HS-5 (cell line): ENCODE results near the gene HOXD10.

Source experiments
- DNase-seq: peaks from one replicate; pipeline ENCODE4 v3.0.0-alpha.2; 2012; ENCODE audit warnings: low read depth

The HOXD10 gene

DNA sequence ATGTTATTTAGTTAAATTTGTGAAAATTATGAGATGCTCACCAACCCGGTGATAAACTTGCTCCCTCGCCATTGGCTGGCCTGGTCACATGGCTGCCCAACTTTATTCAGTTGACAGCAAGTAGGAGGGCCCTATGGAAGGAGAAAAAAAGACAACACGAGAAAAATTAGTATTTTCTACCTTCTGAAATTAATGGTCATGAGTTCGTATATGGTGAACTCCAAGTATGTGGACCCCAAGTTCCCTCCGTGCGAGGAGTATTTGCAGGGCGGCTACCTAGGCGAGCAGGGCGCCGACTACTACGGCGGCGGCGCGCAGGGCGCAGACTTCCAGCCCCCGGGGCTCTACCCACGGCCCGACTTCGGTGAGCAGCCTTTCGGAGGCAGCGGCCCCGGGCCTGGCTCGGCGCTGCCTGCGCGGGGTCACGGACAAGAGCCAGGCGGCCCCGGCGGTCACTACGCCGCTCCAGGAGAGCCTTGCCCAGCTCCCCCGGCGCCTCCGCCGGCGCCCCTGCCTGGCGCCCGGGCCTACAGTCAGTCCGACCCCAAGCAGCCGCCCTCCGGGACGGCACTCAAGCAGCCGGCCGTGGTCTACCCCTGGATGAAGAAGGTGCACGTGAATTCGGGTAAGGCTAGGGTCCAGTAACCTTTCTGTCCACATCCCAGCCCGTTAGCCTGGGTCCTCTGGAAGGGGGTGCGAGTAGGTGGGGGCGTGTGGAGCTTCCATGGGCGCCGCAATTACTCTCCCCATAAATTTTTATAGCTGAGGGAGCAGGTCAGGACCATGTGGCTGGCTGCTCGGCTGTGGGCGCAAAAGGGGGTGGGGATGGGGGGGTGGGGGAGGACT, 35.1 kb downstream of the HOXD10 start, which contains the start of gene HOXD4:
TSS of gene HOXD4 (plus strand) at position 109 of the 846 bp plus-strand sequence. CDS start at position 193, 84 bp downstream.
- no peak for DNase-seq

DNA sequence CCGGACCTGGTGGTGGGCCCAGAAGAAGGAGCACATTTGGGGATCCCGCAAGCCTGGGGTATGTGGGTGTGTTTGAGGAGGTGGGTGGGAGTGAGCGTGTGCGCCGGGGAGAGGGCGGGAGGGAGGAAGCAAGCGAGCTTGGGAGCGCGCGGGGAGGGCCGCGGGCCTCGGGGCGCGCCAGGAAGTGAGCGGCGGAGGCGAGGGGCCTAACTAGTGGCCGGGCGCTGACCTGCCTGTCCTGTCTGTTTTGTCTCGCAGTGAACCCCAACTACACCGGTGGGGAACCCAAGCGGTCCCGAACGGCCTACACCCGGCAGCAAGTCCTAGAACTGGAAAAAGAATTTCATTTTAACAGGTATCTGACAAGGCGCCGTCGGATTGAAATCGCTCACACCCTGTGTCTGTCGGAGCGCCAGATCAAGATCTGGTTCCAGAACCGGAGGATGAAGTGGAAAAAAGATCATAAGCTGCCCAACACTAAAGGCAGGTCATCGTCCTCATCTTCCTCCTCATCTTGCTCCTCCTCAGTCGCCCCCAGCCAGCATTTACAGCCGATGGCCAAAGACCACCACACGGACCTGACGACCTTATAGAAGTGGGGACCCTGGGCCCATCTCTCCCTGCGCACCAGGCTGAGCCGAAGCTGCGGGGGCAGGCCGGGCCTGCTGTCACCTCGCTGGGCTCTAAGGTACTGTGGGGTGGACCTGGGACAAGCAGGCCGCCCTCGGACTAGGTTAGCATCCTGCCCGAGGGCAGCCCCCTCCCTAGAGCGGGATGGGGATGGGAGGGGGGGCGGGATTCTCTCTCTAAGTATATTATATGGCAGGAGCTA, 36.0 kb downstream of the HOXD10 start:
- no peak for DNase-seq

DNA sequence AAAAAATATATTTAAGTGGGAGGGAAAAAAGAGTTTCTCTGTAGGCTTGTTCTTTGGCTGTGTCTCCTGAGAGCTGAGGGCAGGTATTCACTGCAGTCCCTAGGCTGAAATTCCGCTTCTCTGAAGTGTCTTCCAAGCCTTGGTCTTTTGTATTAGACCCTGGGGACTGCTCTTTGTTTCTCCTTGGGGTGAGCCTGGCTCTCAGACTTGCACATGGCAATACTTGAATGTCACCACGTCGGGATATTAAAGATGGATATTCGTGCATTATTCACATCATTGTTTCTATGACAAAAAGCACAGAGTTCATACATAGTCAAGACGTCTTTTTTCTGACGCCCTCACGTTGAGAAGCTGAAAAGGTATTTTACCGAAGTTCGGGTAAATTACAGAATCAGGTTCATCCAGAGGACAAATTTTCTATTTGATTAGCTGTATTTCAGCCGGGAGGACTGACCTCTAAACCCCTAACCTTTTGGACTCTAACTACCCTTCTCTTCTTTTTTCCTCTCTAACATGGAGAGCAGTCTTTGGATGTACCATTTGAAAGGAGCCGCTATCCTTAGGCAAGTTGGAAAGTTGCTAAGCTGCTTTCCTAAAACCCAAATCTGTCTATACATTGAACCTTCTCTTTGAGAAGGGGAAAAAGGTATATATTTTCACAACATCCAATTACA, 38.1 kb downstream of the HOXD10 start:
- no peak for DNase-seq

DNA sequence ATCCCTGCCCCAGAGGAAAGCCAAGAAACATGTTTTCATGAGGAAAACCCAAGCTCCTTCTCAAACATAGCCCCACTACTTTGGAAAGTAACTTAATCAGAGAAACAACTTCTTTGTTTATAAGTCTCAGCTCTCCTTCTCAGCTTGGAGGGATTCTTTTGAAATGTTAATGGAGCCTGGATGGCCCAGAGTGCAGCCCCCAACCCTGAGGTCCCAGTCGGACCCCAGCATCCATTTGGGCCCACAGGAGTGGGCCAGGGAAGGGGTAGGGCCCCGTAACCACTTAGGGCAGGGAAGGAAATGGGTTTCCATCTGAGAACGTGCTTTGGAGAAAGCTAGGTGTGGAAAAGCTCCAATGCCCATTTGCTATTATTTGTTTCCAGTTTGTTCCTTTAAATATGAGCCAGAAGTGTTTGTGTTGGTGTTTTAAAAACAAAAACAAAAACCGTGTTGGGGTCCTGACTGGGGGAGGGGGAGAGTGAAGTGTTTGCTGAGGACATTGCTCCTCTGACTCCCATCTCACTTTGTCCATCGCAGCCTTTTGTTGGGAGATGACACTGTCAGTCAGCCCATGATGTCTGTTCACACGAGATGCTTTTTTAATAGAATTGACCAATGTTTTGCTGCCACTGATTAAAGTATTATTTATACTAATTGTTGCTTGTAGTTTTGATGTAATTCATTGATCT, 38.9 kb downstream of the HOXD10 start:
- no peak for DNase-seq

DNA sequence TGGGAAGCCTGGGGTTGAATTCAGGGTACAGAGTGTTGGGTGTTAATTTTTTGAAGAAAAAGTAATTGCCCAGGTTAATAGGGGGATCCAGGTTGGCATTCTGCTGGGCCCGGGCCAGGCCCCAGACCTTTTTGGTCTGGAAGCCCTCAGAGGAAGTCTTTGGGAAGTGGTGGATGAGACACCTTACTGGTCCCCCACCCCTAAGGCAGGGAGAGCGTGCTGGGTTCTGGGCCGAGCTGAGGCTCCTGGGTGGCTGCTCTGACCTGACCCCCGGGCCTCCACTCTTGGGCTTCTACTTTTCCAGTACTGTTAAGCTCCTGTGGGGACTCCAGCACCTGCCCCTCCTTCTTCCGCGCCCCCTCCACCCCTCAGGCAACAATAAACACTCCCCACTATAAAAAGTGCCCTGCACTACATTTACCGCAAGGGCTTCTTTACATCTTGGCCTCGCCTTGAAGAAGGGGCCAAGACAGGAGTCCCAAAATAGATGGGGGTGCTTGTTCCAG, 39.8 kb downstream of the HOXD10 start:
- DNase-seq = no peak

DNA sequence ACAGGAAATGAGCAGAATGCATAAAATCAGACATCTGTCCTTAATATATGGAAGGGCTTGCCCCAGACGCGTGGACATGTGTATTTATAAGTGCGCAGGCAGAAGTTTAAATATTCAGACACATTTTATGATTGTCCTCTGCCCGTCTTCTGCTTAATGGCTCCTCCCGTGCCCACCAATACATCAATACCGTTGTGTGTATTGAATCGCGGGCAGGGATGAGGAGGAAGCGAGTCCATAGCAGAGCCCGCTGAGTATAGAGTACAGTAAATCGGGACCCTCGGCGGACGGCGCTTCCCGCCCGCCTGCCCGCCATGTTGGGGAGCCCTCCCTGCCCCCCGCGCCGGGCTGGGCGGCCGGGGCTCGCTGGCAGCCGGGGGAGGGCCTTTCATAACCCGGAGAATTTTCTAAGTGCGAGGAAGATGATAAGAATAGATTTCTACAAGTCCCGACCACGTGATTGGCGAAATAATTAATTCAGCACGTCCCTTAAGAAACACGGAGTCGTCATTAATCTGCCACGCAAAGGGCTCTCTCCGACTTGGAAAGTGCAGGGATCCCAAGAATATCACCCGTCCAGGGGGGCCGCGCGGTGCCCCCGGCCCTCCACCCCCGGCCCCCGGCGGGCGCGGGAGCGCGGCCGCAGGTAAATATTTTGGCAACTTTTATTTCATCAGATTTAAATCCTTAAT, 40.4 kb downstream of the HOXD10 start, which contains the start of gene HOXD3:
TSS of gene HOXD3 (plus strand) at position 501 of the 692 bp plus-strand sequence. CDS start 11,808 bp downstream, outside the sequence.
- DNase-seq = no peak

DNA sequence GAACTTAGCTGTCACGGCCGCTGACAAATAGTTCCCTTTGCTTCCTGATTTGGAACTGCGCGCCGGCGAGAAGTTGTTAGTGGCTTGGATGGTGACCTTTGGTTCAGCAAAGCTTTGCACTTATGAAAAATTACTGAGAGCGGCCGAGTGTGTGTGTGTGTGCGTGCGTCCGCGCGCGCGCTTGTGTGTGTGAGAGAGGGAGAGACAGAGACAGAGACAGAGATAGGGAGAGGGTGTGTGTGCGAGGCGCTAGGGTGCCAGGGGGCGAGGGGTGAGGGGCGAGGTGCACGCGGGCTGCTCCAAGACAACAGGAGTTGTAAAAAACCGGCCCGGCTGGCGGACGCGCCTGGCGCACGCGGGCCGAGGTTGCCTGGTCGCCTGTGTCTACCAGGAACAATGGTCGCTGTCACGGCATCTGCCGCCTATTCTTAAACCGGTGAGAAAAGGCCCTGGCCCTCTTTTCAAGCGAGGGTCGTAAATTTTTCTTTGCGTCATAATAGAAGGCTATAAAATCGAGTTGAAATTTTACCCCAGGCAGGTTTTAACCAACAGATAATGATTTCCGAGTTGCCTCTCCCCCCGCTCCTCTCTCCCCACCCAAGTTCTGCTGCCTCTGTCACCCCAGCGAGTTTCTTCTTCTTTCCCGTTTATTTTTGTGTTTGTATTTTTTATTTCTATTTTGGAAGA, 41.1 kb downstream of the HOXD10 start:
- no peak for DNase-seq

DNA sequence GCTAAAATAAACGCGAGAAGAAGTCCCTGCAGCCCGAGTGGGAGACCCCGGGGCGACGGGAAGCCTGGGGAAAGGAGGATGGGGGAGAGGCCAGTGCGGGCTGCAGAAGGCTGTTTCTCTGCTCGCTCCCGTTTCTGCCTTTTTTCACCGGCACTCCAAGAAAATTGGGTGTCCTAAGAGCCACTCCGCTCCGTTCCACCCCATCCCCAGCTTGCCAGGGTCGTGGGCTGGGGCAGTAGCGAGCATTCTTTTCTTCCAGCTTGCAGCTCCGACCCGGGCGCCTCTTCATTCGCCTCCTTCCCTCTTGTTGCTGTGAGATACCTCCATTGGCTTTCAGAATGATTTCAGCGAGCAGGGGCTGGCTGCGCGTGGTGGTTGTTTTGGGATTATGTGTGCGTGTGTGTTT, 41.6 kb downstream of the HOXD10 start:
- DNase-seq = no peak

DNA sequence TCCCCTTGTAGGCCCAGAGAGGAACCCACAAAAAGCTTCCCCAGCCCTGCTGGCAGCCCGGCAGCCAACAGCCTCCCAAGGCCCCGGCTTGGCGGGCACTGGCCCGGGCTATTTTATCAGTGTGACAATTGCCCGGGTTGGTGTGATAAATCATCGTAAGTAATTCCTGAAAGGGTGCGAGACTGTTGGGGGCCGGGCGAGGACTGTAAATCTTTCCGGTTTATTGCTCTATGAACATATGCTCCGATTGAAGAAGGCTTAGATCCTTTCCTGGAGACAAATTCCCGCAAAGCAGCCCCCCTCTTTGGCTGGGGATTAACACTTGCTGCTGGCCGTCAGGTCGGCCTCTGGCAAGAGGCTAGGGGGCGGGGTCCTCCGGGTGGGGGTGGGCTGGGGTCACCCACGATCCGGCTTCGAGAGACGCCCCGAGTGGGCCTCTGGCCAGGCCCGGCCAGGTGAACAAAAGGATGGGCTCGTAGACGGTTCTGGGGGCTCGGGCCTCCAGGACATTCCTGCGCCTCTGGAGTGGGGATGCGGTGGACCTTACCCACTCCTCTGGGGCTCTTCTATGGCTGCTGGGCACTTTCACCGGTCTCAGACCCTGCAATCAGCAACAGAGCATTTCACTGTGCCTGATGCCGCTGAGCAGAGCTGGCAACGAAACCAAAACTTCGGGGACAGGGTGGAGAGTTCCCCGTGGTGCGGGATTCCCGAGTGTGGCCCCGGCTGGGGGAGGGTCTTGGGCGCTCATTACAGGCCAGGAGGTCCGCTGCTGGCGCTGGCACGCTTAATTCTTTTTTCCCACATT, 42.5 kb downstream of the HOXD10 start:
- DNase-seq = no peak

DNA sequence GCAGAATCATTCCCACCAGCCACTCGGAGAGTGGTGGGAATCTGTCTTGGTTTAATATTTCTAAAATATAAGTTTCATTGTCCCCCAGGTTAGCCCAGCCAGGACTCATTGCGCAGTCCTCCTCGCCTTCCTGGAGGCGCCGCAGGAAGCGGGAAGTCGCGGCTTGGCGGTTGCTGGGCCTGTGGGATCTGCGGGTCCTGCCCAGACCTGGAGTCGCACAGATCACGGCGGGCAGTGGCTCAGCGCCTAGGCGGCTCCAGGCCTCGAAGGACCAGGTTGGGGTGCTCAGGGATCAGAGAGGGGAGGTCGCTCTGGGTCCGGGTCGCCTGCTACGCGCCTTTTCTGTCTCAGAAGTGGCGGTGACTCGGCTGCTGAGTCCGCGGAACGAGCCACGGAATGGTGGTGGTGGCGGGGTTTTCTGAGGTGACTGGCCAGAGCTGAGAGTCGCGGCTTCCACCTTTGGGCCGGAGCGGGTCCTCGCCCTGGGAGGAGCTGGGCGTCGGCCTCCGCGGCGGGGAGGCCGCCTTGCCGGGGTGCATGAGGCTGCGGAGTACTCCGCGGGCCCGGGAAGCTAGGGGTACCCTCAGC, 43.2 kb downstream of the HOXD10 start:
- DNase-seq = no peak

DNA sequence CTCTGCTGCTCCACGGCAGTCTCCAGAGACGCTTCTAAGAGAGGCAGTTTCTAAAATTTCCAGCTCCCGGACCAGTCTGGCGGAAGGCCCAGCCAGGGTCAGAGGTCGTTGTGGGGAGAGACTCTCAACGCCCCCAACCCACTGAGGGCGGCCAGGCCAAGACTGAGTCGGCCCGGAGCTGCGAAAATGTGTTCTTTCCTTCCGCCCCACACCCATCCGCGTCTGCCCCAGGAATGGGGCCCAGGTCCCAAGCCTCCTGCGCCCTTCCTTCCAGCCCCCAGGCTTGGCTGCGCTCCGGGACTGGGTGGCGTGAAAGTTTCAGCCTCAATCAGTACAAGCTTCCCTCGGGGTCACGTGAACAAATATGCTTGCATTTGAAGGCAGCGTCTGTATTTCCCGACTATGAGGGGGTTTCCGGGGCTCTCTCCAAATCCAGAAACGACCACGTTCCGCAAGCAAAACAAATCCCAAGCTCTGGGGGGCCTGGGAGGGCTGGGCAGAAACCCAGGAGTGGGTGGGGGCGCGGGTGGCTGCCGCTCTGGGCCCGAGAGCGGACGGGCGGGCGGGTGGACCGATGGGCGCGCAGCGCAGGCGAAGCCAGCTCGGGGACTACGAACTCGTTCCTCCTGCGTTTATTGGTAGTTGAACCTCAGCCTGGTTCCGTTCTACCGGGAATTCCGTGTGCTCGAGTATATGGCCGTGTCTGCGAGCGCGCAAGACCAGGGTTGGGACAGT, 43.8 kb downstream of the HOXD10 start:
- no peak for DNase-seq

DNA sequence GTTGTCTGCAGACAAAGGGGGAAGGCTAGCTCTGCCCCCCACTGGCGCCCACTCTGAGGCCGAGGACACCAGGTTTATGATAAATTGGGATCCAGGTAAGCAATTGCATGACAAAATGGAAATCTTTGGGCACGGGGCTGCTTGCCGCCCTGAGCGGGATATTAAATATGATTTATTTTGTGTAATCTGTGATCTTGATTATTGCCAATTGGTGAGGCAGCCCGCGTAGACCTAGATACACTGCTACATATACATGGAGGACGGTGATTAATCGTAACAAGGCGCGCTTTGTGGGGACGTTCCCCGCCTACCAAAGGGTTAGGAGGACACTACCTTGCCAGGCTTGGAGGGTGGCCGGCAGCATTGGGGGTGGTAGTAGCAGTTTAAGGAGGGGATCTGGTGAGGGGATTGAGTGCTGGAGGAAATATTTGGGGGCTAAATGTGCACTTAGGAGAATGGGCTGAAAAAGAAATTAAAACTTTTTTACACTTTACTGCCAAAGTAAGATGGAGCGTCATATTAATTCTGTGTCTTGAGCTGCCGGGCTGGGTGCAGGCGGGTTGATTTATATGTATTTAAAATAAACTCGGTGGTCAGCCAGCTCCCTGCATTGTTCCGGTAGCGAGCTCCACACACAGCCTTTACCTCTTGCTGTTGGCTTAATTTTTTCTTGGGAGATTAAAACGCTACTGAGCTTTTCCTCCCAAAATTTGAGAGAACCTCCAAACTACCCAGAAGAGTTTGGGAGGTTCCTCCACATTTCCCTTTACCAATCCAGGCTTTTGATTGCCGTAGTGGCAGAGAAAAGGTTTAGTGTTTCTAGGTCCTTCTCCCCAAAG, 44.6 kb downstream of the HOXD10 start:
- no peak for DNase-seq

DNA sequence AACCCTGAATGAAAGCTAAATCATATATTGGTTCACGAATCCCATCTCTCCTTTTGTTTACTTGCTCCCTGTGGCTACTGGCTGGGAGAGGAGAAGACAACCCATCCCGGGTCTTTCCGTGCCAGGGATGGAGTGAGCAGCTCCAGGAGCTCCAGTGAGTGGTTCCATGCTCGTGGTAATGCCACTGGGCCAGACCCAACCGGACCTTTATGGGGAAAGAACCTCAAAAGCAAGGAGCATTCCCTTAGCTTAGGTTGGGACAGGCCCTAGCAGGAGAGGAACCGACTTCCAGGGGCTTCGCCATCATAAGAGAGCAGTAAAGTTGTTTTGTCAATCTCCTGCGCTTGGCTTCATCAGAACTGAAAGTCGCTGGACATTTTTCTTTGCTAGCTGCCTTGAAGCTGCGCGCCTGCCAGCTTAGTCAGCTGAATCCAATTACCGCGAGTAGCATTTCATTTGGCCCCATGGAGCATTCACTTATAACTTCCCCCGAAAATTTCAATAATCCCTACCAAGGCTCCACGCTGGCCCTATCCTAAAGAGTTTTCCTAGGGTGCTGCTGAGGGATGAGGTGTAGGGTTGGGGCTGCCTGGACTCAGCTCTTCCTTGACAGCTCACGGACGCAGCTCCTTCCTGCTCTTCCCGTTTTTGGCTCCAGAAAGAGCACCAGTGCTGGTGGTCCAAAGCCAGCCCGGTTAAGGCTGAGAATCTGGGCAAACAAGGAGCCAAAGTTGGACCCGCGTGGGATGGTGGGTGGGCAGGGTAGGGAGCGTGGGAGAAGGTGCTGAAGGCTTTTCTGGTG, 45.4 kb downstream of the HOXD10 start:
- DNase-seq = no peak

DNA sequence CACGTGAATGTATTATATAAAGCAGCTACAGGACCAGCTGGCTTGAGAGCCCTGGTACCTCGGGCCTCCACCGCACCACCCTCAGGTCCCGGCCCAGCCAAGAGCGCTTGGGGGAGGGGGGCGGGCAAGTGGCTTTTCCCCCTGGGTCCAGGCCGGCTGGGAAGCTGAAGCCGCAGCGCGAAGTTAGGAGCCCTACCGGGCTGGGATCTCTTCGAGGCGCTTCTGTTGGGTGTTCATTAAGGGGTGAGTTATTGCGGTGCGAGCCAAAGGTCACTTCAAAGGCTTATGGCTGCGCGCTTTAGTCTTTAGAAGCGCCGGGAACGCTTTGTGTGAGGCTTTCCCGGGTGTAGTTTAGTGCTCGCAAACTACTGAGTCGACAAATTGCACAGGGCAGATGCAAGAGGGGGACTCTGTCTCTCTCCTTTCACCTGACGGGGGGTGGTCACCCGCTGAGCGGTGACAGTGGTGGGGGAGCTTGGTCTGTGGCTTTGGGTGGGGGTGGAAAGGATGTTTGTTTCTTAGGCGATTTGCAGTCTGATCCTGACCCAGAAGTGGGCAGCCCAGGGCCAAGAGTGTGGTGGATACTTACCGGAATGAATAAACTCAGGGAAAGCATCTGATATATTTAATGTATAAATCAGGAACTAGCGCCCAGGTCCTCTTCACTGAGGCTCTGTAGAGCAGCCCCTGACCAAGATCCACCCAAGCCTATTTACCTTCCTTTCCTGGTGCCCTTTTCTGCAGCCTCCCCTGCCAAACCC, 46.5 kb downstream of the HOXD10 start:
- DNase-seq = no peak

DNA sequence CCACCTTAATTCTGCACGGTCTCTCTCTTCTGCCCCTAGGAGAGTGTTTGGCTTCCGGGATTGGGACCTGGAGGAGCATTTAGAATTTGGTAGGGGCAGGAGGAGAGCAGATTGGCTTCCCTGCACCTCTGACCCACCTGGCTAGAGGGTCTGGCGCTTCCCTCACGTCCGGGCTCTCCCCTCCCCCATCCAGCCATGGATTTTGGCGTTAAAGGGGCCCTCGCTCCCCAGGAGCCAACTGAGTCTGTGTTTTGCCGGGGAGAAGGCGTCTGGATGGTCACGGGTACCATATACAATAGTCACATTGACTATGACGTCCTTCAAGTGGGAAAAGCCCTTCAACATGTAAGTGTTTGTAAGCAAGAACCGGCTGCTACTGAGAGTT, 47.1 kb downstream of the HOXD10 start:
- DNase-seq = no peak

DNA sequence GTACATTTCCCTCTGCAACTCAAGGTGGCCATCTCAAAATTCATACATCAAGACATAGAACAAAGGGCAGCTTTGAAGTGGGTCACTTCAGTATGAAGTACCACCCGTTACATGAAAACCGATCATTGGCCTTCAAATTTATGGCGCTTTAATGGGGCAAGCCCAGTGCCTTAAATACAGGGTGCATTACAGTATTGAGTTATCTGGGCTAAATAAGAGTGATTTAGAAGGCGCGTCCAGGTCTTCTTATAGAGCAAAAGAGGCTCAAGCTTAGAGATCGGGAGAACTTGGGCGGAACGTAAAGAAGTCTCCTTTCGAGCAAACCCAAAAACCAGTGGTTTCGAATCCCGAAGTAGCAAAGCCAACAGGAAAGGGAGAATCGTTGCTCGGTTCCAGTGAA, 47.6 kb downstream of the HOXD10 start:
- DNase-seq = no peak
